ENCODE data around the gene KIFC1. TPM values are rescaled to one million over a fixed set of nuclear protein-coding genes. Genes with fewer than 3 reads are reported as not detected.

KIFC1 gene
- total and polyA plus RNA-seq, 8 donors, result 5.8 to 73.6 (median 36.6) TPM

GRCh38 chr6:33417903-33418689, 26.5 kb downstream of the KIFC1 start, which contains the start of gene CUTA:
TSS of gene CUTA (minus strand) at chr6:33418107. CDS start at chr6:33418000, 107 bp downstream.
- peak; percentile 95 for ATAC-seq
- TF ChIP-seq CTCF (IDR thresholded peaks at IDR 0.05), result peak in 1 of 2 donors; percentile 23
- intact Hi-C loops (cut with DNase I), result loop anchor here in 1 of 2 donors (10.0 kb wide), 1 partner anchor 103 kb away; the partner anchor contains the start of genes TAPBP and ZBTB22
- no peaks in the 10 kb centered on the region for H3K9me3 ChIP-seq
- DNase-seq, result peak; percentile 99 to 100 (median 100)
- no peaks in the 10 kb centered on the region for H3K27me3 ChIP-seq
- peak within 1 kb of the TSS; percentile 75 to 77 for H3K4me3 ChIP-seq
- H3K4me1 ChIP-seq, result peaks cover 13 to 40% of the 10 kb centered on the region in 2 donors
- H3K27ac ChIP-seq, result peak within 1 kb of the TSS; percentile 91 to 93
- H3K36me3 ChIP-seq, result peaks cover 0 to 31% of the 10 kb centered on the region in 2 donors

GRCh38 chr6:33418690-33419291, 27.2 kb downstream of the KIFC1 start:
- TF ChIP-seq CTCF (IDR thresholded peaks at IDR 0.05), result no peak
- DNase-seq, result no peak
- peaks cover 13 to 40% of the 10 kb centered on the region in 2 donors for H3K4me1 ChIP-seq
- H3K9me3 ChIP-seq, result no peaks in the 10 kb centered on the region
- intact Hi-C loops (cut with DNase I), result loop anchor here in 1 of 2 donors (10.0 kb wide), 1 partner anchor 104 kb away; the partner anchor contains the start of genes TAPBP and ZBTB22
- no peaks in the 10 kb centered on the region for H3K27me3 ChIP-seq
- H3K36me3 ChIP-seq, result peaks cover 0 to 24% of the 10 kb centered on the region in 2 donors
- H3K4me3 ChIP-seq, result peak overlapping the region; percentile 16 to 77
- ATAC-seq, result no peak
- H3K27ac ChIP-seq, result peak overlapping the region; percentile 91 to 93

- intact Hi-C loops (cut with DNase I), result loop anchor here in 1 of 2 donors (10.0 kb wide), 1 partner anchor 105 kb away; the partner anchor contains the start of genes TAPBP and ZBTB22
- no peak for TF ChIP-seq CTCF (IDR thresholded peaks at IDR 0.05)
- no peak for ATAC-seq
- Histone ChIP-seq H3K4me1 (peaks cover 17 to 46% of the 10 kb centered on the region in 2 donors), H3K36me3 (peaks cover 0 to 13% of the 10 kb centered on the region in 2 donors), H3K27me3 (no peaks in the 10 kb centered on the region), H3K9me3 (no peaks in the 10 kb centered on the region), H3K27ac (peak within 1 kb of the TSS in 1 of 2 donors; percentile 53), H3K4me3 (peak within 1 kb of the TSS in 1 of 2 donors; percentile 7)
- peak in 2 of 4 donors; percentile 66 to 74 for DNase-seq
These were observed 28.2 kb downstream of the KIFC1 start, which contains the start of gene SYNGAP1 for GRCh38 chr6:33419580-33420490. TSS of gene SYNGAP1 (plus strand) at chr6:33420065. CDS start at chr6:33420265, 200 bp downstream.

GRCh38 chr6:33420491-33421343, 29.1 kb downstream of the KIFC1 start:
- H3K4me3 ChIP-seq, result peak overlapping the region in 1 of 2 donors; percentile 7
- no peak for TF ChIP-seq CTCF (IDR thresholded peaks at IDR 0.05)

More at GRCh38 chr6:33420491-33421343, 29.1 kb downstream of the KIFC1 start:
- peaks cover 19 to 42% of the 10 kb centered on the region in 2 donors for H3K4me1 ChIP-seq
- intact Hi-C loops (cut with DNase I), result no loop called here
- ATAC-seq (no peak), DNase-seq (no peak)
- H3K27me3 ChIP-seq, result no peaks in the 10 kb centered on the region
- peaks cover 0 to 4% of the 10 kb centered on the region in 2 donors for H3K36me3 ChIP-seq
- H3K9me3 ChIP-seq, result no peaks in the 10 kb centered on the region
- no peak overlapping the region for H3K27ac ChIP-seq
